Neural cell (in vitro differentiated cells): ENCODE measurements around the gene C17orf58. TPM values are rescaled to one million over a fixed set of nuclear protein-coding genes. Genes with fewer than 3 reads are reported as not detected.

Source experiments
- polyA plus RNA-seq: library from polyadenylated mRNA; depleted of rRNA; stranded (reverse); fragments of >200 nt; gene quantifications from 2 replicates; pipeline ENCODE4 v1.2.3, GENCODE V29; 2014
- small RNA-seq, 3 experiments: library from RNA; depleted of rRNA; stranded (forward); fragments of <200 nt; gene quantifications; one replicate each; pipeline ENCODE3, GENCODE V24; 2012

The C17orf58 gene
- polyA plus RNA-seq, 1 donor from 2014 or later = 54.5 TPM

Small RNA genes lying within 50 kb of the gene (small RNA-seq; reads per million reads assigned to genes)
- 0 reads per million in 3 experiments for gene RN7SL622P

Other genes with a start within 250 kb of the C17orf58 start
- 46.7 and 59.2 TPM in 2 replicates for gene BPTF, start 171.0 kb downstream of the C17orf58 start, polyA plus RNA-seq
- 81.2 and 86.6 TPM in 2 replicates for gene KPNA2, start 39.3 kb upstream of the C17orf58 start, polyA plus RNA-seq